Left ventricle myocardium inferior (tissue), 1 donor: ENCODE measurements around the gene PNMA6E. TPM values are rescaled to one million over a fixed set of nuclear protein-coding genes. Genes with fewer than 3 reads are reported as not detected.

Source experiments
- DNase-seq: peaks from one replicate; pipeline ENCODE4 v3.0.0-alpha.2; 2020
- H3K27ac ChIP-seq: fragments of 200-600 bp; replicated peaks from 2 replicates; pipeline ENCODE4 v1.8.0; 2021
- H3K27me3 ChIP-seq: fragments of 200-600 bp; 2 replicates; pipeline ENCODE4 v1.8.0; 2021; ENCODE audit warnings: low read depth
- H3K36me3 ChIP-seq: fragments of 200-600 bp; 2 replicates; pipeline ENCODE4 v1.8.0; 2021
- H3K4me1 ChIP-seq: fragments of 200-600 bp; 2 replicates; pipeline ENCODE4 v1.8.0; 2021
- H3K4me3 ChIP-seq: fragments of 200-600 bp; 2 replicates; pipeline ENCODE4 v1.8.0; 2021; ENCODE audit warnings: mild to moderate bottlenecking, moderate library complexity
- H3K9me3 ChIP-seq: fragments of 200-600 bp; replicated peaks from 2 replicates; pipeline ENCODE4 v1.8.0; 2021
- CTCF ChIP-seq: fragments of 200-600 bp; IDR thresholded peaks from 2 replicates; pipeline ENCODE4 v1.8.0; 2021; ENCODE audit warnings: antibody characterized with exemption, mild to moderate bottlenecking, borderline replicate concordance
- intact Hi-C: fragments of 100-400 bp; cut with micrococcal nuclease; formaldehyde crosslinking; loops from one replicate; pipeline ENCODE4 v1.11.0; 2022
- long read RNA-seq: library from polyadenylated mRNA; unstranded; transcript quantifications from one replicate; pipeline ENCODE4 v2.0.0, GENCODE V29; 2021
- total RNA-seq: library from RNA; stranded (reverse); fragmentation: NEBNext Ultra II Directional; extraction: Animal tissue kit (Norgen Biotek cat#: 25700); gene quantifications from one replicate; pipeline ENCODE4 v1.2.1, GENCODE V29; 2021
- donor health status: DM: no; HTN: yes; CAD: no; lungs with severe emphysema.

Gene PNMA6E
- not detected for total RNA-seq
- long read RNA-seq, result 0 reads

- Histone ChIP-seq H3K4me3 (no peak within 1 kb of the TSS), H3K4me1 (no peaks in the 10 kb centered on the region), H3K9me3 (no peaks in the 10 kb centered on the region), H3K27ac (no peak within 1 kb of the TSS), H3K36me3 (no peaks in the 10 kb centered on the region), H3K27me3 (no peaks in the 10 kb centered on the region)
- no peak for DNase-seq
- TF ChIP-seq CTCF, result no peak
- intact Hi-C loops, result no loop called here
Measured at GRCh38 chrX:153401133-153401764, at the start of gene PNMA6E. TSS of gene PNMA6E (minus strand) at chrX:153401350. CDS start at chrX:153398849, 2,501 bp downstream.

- Histone ChIP-seq H3K4me3 (no peak overlapping the region), H3K9me3 (no peaks in the 10 kb centered on the region), H3K27ac (no peak overlapping the region), H3K36me3 (peaks cover 16% of the 10 kb centered on the region), H3K4me1 (no peaks in the 10 kb centered on the region), H3K27me3 (no peaks in the 10 kb centered on the region)
- TF ChIP-seq CTCF, result no peak
- intact Hi-C loops, result no loop called here
- DNase-seq, result no peak
Measured at GRCh38 chrX:153450949-153451277, 49.8 kb upstream of the PNMA6E start.

- intact Hi-C loops, result no loop called here
- H3K36me3 ChIP-seq, result peaks cover 13% of the 10 kb centered on the region
Measured at GRCh38 chrX:153450114-153450948, 49.2 kb upstream of the PNMA6E start.

GRCh38 chrX:153449368-153450113 lies 48.4 kb upstream of the PNMA6E start:
- Histone ChIP-seq H3K9me3 (no peaks in the 10 kb centered on the region), H3K4me1 (no peaks in the 10 kb centered on the region), H3K36me3 (peaks cover 9% of the 10 kb centered on the region), H3K27me3 (no peaks in the 10 kb centered on the region), H3K27ac (no peak overlapping the region), H3K4me3 (no peak overlapping the region)
- TF ChIP-seq CTCF, result no peak
- DNase-seq, result no peak
- intact Hi-C loops, result no loop called here

More at GRCh38 chrX:153450114-153450948, 49.2 kb upstream of the PNMA6E start:
- Histone ChIP-seq H3K4me3 (no peak overlapping the region), H3K27ac (no peak overlapping the region), H3K9me3 (no peaks in the 10 kb centered on the region), H3K4me1 (no peaks in the 10 kb centered on the region), H3K27me3 (no peaks in the 10 kb centered on the region)
- no peak for DNase-seq
- TF ChIP-seq CTCF, result no peak

GRCh38 chrX:153448556-153449367 lies 47.6 kb upstream of the PNMA6E start:
- Histone ChIP-seq H3K9me3 (no peaks in the 10 kb centered on the region), H3K36me3 (peaks cover 4% of the 10 kb centered on the region), H3K4me1 (no peaks in the 10 kb centered on the region), H3K4me3 (no peak overlapping the region), H3K27me3 (no peaks in the 10 kb centered on the region), H3K27ac (no peak overlapping the region)
- no peak for DNase-seq
- TF ChIP-seq CTCF, result no peak
- intact Hi-C loops, result no loop called here
